H1 (cell line): ENCODE data around the gene SGMS2. TPM values are rescaled to one million over a fixed set of nuclear protein-coding genes. Genes with fewer than 3 reads are reported as not detected.

ENCODE experiments used
- CBX5 ChIP-seq: fragments of 300-800, 300-1000 bp; sonication (generic); IDR thresholded peaks from 2 replicates; pipeline ENCODE4 v1.7.1; 2016; ENCODE audit warnings: antibody characterized with exemption, low read length, low read depth
- CHD7 ChIP-seq: fragments of 300-600 bp; sonication (generic); IDR thresholded peaks from 2 replicates; pipeline ENCODE4 v1.7.1; 2012; ENCODE audit warnings: low read length, moderate library complexity, mild to moderate bottlenecking, inconsistent platforms; ENCODE audit not compliant: insufficient replicate concordance
- polyA plus RNA-seq, 7 experiments: library from polyadenylated mRNA; depleted of rRNA in 3 of 7; stranded (reverse) in 5 of 7; unstranded in 2 of 7; fragments of >200 nt in 5 of 7; fragments of 200-250 nt in 2 of 7; gene quantifications; 1 replicate in 5 of 7; 2 replicates in 1 of 7; 4 replicates in 1 of 7; pipeline versions ENCODE4 v1.2.1 to v1.2.3, GENCODE V29; 2011 to 2013; ENCODE audit warnings: missing spikeins in 2 of 7, mixed read lengths in 2 of 7
- total RNA-seq: library from RNA; stranded (reverse); fragmentation: NEBNext Ultra II Directional; extraction: Animal tissue kit (Norgen Biotek cat#: 25700); gene quantifications from 2 replicates; pipeline ENCODE4 v1.2.1, GENCODE V29; 2021

SGMS2 gene
- total and polyA plus RNA-seq, 2 of the 8 experiments (the other 6 are each of a cell fraction or from before 2014, with no cell fraction given): 0.04 to 1.3 TPM

- TF ChIP-seq CHD7 (no peak), CBX5 (0 out of 2 replicates have a peak, but pooled peaks have one; percentile 49)
Observed at GRCh38 chr4:107780665-107781064, 44.1 kb upstream of the SGMS2 start (continued).
